Activated T-helper 1 cell treated with anti-CD3 and anti-CD28 coated beads, Interleukin-12 subunit alpha, Interleukin-12 subunit beta, Interleukin-2, Interleukin-4 antibody, amounts not matched to agents 30 ng/mL and 10 ng/mL and 1 ng/mL, durations not matched to agents 14 hours and 24 hours and 36 hours (primary cell): ENCODE measurements around the gene EXOC3L2. TPM values are rescaled to one million over a fixed set of nuclear protein-coding genes. Genes with fewer than 3 reads are reported as not detected.
A peak's percentile ranks its signal among the peaks of the same experiment; 100 is the strongest.

ENCODE experiments used
- DNase-seq: peaks from one replicate; pipeline ENCODE4 v3.0.0; 2021; ENCODE audit warnings: low spot score
- H3K27ac Mint-ChIP-seq: one replicate; pipeline ENCODE4 v1.8.0; 2021; ENCODE audit warnings: mild to moderate bottlenecking, mixed read lengths
- H3K27me3 Mint-ChIP-seq: one replicate; pipeline ENCODE4 v1.8.0; 2022; ENCODE audit warnings: mild to moderate bottlenecking, moderate library complexity, mixed read lengths; ENCODE audit not compliant: insufficient read depth
- H3K36me3 Mint-ChIP-seq: one replicate; pipeline ENCODE4 v1.8.0; 2021; ENCODE audit warnings: low read depth, mixed read lengths
- H3K4me1 Mint-ChIP-seq: one replicate; pipeline ENCODE4 v1.8.0; 2021; ENCODE audit warnings: low read depth, mixed read lengths
- H3K4me3 Mint-ChIP-seq: one replicate; pipeline ENCODE4 v1.8.0; 2021; ENCODE audit warnings: mild to moderate bottlenecking, moderate library complexity, mixed read lengths
- H3K9me3 Mint-ChIP-seq: one replicate; pipeline ENCODE4 v1.8.0; 2021; ENCODE audit warnings: mixed read lengths
- intact Hi-C: fragments of 100-400 bp; cut with micrococcal nuclease; formaldehyde crosslinking; loops from one replicate; pipeline ENCODE4 v1.15.1; 2024
- total RNA-seq: library from RNA; stranded (reverse); gene quantifications from 2 replicates; pipeline ENCODE4 v1.2.3, GENCODE V29; 2022

Gene EXOC3L2
- total RNA-seq, 1 donor from 2014 or later: not detected

DNA sequence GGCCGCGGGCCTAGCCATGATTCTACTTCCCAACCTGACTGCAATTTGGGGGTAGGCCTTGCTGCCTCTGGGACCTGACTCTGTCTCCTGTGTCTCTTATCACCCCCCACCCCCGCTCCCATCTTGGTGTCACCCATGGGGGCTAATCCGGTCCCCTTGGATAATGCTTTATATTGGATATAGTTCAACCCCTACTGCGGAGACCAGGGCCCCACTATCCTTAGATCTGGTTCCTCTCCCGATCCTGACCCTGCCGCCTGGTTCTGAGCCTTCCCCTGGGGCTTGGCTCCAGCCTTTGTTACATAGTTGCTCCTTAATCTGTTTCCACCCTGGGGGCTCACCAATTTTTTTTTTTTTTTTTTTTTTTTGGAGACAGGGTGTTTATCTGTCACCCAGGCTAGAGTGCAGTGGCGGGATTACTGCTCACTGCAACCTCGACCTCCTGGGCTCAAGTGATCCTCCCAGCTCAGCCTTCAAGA is 65.3 kb downstream of the EXOC3L2 start:
- H3K36me3 Mint-ChIP-seq: peaks cover 9% of the 10 kb centered on the region
- DNase-seq: no peak
- peaks cover 2% of the 10 kb centered on the region for H3K27me3 Mint-ChIP-seq
- no peaks in the 10 kb centered on the region for H3K9me3 Mint-ChIP-seq
- intact Hi-C loops: loop anchor here (2.0 to 10.0 kb wide), 5 partner anchors 101 to 1675 kb away; partner anchors contain the start of genes AP2S1, ERCC1, GEMIN7 and MYPOP
- H3K4me3 Mint-ChIP-seq: peak overlapping the region; percentile 83
- peaks cover 19% of the 10 kb centered on the region for H3K4me1 Mint-ChIP-seq
- peak overlapping the region; percentile 73 for H3K27ac Mint-ChIP-seq

DNA sequence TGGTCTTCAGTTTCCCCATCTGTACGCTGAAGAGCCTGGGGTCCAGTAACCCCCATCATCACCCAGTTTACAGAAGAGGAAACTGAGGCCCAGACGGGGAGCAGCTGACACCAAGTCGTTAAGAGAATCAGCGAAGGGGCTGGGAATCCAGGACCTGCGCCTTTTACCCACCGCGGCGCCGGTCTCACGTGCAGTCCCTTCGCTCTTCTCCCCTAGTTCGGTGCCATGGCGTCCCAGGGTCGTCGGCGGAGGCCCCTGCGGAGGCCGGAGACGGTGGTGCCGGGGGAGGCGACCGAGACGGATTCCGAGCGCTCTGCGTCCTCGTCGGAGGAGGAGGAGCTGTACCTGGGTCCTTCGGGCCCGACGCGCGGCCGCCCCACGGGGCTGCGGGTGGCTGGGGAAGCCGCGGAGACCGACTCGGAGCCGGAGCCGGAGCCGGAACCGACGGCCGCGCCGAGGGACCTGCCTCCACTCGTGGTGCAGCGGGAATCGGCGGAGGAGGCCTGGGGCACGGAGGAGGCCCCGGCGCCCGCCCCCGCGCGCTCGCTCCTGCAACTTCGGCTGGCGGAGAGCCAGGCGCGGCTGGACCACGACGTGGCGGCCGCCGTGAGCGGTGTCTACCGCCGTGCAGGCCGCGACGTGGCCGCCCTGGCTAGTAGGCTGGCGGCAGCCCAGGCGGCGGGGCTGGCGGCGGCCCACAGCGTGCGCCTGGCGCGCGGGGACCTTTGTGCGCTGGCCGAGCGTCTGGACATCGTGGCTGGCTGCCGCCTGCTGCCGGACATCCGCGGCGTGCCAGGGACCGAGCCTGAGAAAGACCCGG is 65.9 kb downstream of the EXOC3L2 start:
- peaks cover 1% of the 10 kb centered on the region for H3K27me3 Mint-ChIP-seq
- H3K9me3 Mint-ChIP-seq: no peaks in the 10 kb centered on the region
- H3K36me3 Mint-ChIP-seq: peaks cover 9% of the 10 kb centered on the region
- peak overlapping the region; percentile 88 for H3K27ac Mint-ChIP-seq
- DNase-seq: peak; percentile 52
- intact Hi-C loops: loop anchor here (2.0 to 10.0 kb wide), 5 partner anchors 100 to 1676 kb away; partner anchors contain the start of genes AP2S1, ERCC1, GEMIN7 and MYPOP
- peak overlapping the region; percentile 88 for H3K4me3 Mint-ChIP-seq
- H3K4me1 Mint-ChIP-seq: peaks cover 19% of the 10 kb centered on the region

DNA sequence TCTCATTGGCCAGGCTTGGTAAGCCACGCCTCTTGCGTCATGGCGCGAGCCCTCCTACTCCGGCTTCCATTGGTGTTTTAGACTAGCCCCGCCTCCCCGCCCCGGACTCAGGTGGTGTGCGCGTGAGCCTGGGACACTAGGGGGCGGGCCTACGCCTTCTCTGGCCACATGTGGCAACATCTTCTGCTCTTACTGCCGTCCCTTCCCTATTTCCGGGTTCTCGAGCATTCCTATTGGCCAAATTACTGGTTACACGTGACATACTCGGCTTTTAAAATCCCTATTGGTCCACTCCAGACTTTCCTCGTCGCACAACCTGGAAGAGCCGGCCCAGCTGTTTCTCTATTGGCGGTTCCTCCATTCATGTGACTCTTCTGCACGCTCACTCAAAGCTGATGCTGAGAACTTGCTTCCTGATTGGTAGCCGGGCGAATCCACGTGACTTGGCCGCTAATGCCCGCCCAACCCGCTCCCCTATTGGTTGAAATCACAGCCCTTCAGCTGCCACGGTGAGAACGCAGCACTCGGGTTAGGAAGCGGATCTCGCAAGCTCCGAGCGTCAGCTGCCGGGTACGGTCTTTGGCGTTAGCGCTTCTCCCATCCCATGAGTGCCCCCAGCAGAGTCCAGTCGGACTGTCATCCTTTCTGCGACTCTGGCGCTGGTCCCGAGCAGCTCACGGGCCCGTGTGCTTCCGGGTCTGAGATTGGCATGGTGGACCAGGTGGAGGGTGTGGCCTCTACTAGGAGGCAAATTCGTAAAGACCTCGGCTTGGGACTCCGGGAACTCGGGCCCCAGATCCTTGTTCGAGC is 66.7 kb downstream of the EXOC3L2 start, which contains the start of gene BLOC1S3:
Gene BLOC1S3, plus strand, starts transcription at position 523 of the 810 bp plus-strand sequence. CDS start 513 bp downstream, outside the sequence.
- intact Hi-C loops: loop anchor here (1.0 to 10.0 kb wide), 14 partner anchors 14 to 1676 kb away; partner anchors contain the start of genes AP2S1, CLASRP, ERCC1 and ERCC2
- peak within 1 kb of the TSS; percentile 88 for H3K4me3 Mint-ChIP-seq

DNA sequence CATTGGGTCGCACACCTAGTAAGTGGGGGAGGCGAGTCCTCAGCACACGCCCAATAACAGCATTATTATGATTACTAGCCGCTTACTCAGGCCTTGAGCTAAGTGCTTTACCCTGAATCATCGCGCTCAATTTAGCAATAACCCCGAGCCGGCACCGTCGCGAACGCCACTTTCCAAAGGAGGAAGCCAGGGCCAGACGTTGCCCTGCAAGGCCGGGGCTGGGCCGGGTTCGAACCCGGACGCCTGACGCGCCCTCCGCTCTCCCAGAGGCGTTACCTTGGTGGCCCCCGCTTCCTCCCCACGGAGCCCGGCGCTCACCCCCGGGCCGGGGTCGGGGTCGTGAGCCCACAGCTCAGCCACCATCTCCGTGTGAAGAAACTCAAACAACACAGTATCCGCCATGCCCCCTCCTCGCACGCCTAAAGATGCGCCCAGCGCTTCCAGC is 67.4 kb downstream of the EXOC3L2 start, which contains the start of gene TRAPPC6A:
Gene TRAPPC6A, minus strand, starts transcription at position 421 of the 445 bp plus-strand sequence. Its CDS starts 19 bp downstream, at position 402.
- no peaks in the 10 kb centered on the region for H3K27me3 Mint-ChIP-seq
- intact Hi-C loops: loop anchor here (1.0 to 10.0 kb wide), 14 partner anchors 14 to 1677 kb away; partner anchors contain the start of genes AP2S1, CLASRP, ERCC1 and ERCC2
- H3K9me3 Mint-ChIP-seq: no peaks in the 10 kb centered on the region
- peak within 1 kb of the TSS; percentile 88 for H3K27ac Mint-ChIP-seq
- H3K36me3 Mint-ChIP-seq: peaks cover 9% of the 10 kb centered on the region
- H3K4me1 Mint-ChIP-seq: peaks cover 20% of the 10 kb centered on the region
- H3K4me3 Mint-ChIP-seq: peak within 1 kb of the TSS; percentile 88
- DNase-seq: no peak

More for the DNA sequence above, 66.7 kb downstream of the EXOC3L2 start, which contains the start of gene BLOC1S3:
- Mint-ChIP-seq H3K27ac (peak within 1 kb of the TSS; percentile 88), H3K4me1 (peaks cover 19% of the 10 kb centered on the region), H3K27me3 (no peaks in the 10 kb centered on the region), H3K9me3 (no peaks in the 10 kb centered on the region), H3K36me3 (peaks cover 9% of the 10 kb centered on the region)
- peak; percentile 100 for DNase-seq

DNA sequence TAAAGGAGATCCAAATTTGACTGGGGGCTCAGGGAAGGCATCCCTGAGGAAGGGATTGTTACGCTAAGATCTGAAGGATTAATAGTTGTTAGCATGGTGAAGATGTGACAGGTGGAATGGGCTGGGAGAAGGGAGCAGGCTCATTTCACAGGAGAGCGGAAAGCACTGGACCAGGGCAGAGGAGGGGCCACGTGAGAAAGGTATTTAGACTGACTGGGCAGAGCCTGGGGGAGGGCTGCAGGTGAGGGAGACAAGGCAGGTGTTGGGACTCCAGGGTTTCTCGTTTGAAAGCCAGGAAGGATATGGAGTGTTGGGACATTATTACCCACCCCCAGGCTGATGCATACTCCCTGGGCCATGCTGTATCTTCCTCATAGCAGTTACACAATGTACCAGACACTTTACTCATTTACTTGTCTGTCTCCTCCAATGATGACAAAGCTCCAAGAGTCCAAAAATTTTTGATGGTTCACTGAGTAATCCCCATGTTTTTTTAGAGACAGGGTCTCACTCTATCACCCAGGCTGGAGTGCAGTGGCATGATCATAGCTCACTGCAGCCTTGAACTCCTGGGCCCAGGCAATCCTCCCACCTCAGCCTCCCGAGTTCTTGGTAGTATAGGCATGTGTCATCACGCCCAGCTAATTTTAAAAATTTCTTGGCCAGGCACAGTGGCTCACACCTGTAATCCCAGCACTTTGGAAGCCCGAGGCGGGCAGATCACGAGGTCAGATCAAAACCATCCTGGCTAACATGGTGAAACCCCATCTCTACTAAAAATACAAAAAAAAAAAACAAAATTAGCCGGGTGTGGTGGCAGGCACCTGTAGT is 69.5 kb downstream of the EXOC3L2 start:
- peak overlapping the region; percentile 43 for H3K4me3 Mint-ChIP-seq
- H3K27me3 Mint-ChIP-seq: no peaks in the 10 kb centered on the region
- intact Hi-C loops: loop anchor here (5.0 to 10.0 kb wide), 4 partner anchors 247 to 1679 kb away; partner anchors contain the start of genes AP2S1, ERCC1, MYPOP and VASP
- no peak for DNase-seq
- H3K9me3 Mint-ChIP-seq: no peaks in the 10 kb centered on the region
- H3K36me3 Mint-ChIP-seq: peaks cover 3% of the 10 kb centered on the region
- H3K27ac Mint-ChIP-seq: no peak overlapping the region
- peaks cover 27% of the 10 kb centered on the region for H3K4me1 Mint-ChIP-seq

DNA sequence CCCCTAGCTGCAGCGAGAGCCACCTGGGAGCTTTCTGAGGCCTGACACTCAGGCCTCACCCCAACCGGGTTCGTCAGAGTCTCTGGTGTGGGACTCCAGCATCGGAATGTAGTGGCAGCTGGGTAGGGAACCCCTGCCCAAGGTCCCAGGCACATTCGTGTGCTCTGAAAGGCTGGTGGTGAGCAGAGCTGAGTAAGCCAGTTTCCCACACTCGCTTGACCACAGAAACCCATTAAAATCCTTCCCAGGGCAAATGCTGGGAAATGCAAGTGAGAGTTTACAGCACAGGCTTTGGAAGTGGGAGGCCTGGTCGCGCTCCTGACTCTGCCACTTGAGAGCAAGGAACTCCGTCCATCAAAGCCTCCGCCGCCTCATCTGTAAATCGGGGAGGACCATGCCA is 71.4 kb downstream of the EXOC3L2 start:
- Mint-ChIP-seq H3K4me1 (peaks cover 22% of the 10 kb centered on the region), H3K9me3 (no peaks in the 10 kb centered on the region), H3K27me3 (no peaks in the 10 kb centered on the region), H3K4me3 (no peak overlapping the region), H3K36me3 (peaks cover 3% of the 10 kb centered on the region), H3K27ac (no peak overlapping the region)
- intact Hi-C loops: loop anchor here (10.0 kb wide), 1 partner anchor 1681 kb away; the partner anchor contains the start of gene AP2S1
- DNase-seq: no peak

DNA sequence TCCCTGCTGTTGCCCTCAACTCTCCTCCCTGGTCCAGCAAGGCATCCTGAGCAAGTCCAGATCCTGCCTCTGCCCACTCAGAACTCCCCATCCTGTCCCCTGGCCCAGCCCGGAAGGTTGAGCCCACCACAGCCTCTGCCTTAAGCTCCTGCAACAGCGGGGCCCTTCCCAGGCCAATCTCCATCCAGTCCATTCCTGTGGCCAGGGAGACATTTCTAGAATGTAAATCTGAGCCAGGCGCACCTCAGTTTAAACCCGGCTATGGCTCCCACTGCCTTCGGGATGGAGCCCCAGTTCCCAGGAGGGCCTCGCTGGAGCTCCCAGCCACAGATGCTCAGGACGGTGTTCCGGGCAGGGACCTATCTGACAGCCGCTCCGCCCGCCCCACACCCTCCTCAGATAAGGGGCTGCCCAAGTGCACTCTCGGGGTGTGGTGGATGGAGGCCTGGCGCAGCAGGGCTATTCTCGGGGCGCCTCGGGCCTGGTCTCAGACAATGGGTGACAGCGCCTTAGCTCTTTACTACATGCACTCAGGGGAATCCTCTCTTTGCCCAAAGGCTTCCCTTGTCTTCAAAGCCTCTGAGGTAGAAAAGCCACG is 72.5 kb downstream of the EXOC3L2 start:
- Mint-ChIP-seq H3K36me3 (peaks cover 2% of the 10 kb centered on the region), H3K4me3 (no peak overlapping the region), H3K9me3 (no peaks in the 10 kb centered on the region), H3K4me1 (peaks cover 22% of the 10 kb centered on the region), H3K27ac (peak overlapping the region; percentile 29), H3K27me3 (no peaks in the 10 kb centered on the region)
- DNase-seq: no peak
- intact Hi-C loops: loop anchor here (10.0 kb wide), 1 partner anchor 1682 kb away; the partner anchor contains the start of gene AP2S1

DNA sequence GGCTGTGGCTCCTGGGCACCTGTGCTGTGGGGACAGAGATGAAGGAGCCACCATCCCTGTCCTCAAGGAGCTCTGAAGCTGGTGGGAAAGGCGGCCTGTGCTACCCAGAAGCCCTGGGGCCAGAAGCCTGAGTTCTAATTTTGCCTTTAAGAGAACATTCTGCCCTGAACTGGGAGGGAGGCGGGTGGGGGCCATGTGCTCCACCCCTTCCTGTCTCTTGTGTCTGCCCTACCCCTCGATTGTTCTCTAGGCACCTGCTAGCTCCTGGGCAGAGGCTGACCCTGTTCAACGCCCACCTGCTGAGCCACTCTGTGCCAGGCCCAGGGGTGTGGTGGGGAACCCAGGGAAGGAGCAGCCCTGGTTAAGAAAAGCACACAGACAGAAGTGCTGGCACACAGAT is 73.0 kb downstream of the EXOC3L2 start:
- Mint-ChIP-seq H3K9me3 (no peaks in the 10 kb centered on the region), H3K4me3 (no peak overlapping the region), H3K27me3 (no peaks in the 10 kb centered on the region), H3K27ac (peak overlapping the region; percentile 61), H3K36me3 (peaks cover 2% of the 10 kb centered on the region), H3K4me1 (peaks cover 22% of the 10 kb centered on the region)
- DNase-seq: no peak
- intact Hi-C loops: loop anchor here (10.0 kb wide), 1 partner anchor 1683 kb away; the partner anchor contains the start of gene AP2S1

DNA sequence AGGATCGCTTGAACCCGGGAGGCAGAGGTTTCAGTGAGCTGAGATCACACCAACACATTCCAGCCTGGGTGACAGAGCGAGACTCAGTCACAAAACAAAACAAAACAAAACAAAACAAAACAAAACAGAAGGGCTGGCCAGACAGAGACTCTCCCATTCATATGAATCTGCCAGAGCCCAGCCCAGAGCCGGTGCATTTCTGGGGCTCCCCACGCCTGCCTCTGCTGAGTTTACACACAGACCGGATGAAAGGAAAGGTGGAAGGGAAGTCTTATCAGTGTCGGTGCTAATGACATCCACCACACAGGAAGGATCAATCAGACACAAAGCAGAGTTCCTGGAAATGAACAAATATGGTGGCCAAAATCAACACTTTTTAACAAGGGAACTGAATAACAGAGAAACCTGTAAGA is 74.0 kb downstream of the EXOC3L2 start:
- Mint-ChIP-seq H3K9me3 (no peaks in the 10 kb centered on the region), H3K36me3 (peaks cover 4% of the 10 kb centered on the region), H3K4me1 (peaks cover 27% of the 10 kb centered on the region), H3K27ac (peak overlapping the region; percentile 94), H3K27me3 (no peaks in the 10 kb centered on the region), H3K4me3 (peak overlapping the region; percentile 66)
- intact Hi-C loops: loop anchor here (10.0 kb wide), 1 partner anchor 1684 kb away; the partner anchor contains the start of gene AP2S1
- peak; percentile 45 for DNase-seq

DNA sequence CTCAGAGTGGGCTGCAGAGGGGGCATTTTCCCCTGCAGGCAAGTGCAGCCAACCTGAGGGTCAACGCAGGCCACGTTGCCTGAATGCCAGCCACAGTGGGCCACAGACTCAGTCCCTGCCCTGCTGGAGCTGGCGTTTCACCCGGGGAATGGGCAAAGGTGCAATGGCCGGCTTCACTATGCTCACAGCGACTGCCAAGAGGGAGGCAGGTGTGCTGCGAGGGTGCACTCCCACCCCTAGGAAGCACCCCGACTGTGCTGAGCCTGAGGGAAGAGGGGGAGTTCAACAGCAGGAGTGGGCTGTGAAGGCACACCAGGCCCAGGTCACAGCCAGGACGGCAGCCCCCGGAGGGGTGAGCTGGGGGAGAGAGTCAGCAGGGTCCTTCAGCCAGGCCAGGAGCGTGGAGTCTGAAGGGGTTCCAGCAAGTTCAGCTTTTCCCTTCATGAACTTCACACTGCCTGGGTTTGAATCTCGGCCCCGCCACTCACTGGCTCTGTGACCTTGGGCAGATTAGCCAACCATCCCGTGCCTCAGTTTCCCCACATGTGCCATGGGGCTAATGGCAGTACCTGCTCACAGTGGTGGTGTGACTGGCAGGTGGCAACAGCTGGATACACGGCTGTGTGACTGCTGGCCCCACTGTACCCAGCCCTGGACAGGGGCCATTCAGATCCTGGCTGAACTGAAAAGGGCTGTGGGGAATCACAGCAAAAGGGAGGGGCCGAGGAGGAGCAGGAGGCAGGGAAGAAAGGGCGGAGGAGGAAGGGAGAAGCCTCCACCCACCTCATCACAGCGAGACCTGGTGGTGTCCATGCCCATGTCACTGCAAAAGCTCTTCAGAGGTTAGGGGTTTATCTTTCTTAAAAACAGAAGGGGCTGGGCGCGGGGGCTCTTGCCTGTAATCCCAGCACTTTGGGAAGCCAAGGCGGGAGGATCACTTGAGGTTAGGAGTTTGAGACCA is 74.8 kb downstream of the EXOC3L2 start:
- Mint-ChIP-seq H3K27me3 (no peaks in the 10 kb centered on the region), H3K9me3 (no peaks in the 10 kb centered on the region), H3K27ac (peak overlapping the region; percentile 94), H3K4me3 (peak overlapping the region; percentile 66), H3K36me3 (peaks cover 4% of the 10 kb centered on the region), H3K4me1 (peaks cover 27% of the 10 kb centered on the region)
- no peak for DNase-seq
- intact Hi-C loops: loop anchor here (10.0 kb wide), 1 partner anchor 1684 kb away; the partner anchor contains the start of gene AP2S1
